Stimulated activated memory B cell treated with anti-CD40 and anti-IgM and Interleukin-4, amounts not matched to agents 10 μg/mL and 1 μg/mL and 100 μg/mL, for 72 hours (primary cell): Measurements from ENCODE around the gene WNT3A.
A peak's percentile ranks its signal among the peaks of the same experiment; 100 is the strongest.

Source experiments
- ATAC-seq: fragments of 150-1000 bp; cut with Tn5 transposase; 2 replicates; pipeline ENCODE4 v1.10.0; 2021
- H3K27ac Mint-ChIP-seq: one replicate; pipeline ENCODE4 v1.8.0; 2022; ENCODE audit warnings: mild to moderate bottlenecking, mixed read lengths
- H3K27me3 Mint-ChIP-seq: one replicate; pipeline ENCODE4 v1.8.0; 2022; ENCODE audit warnings: mixed read lengths
- H3K36me3 Mint-ChIP-seq: one replicate; pipeline ENCODE4 v1.8.0; 2022; ENCODE audit warnings: mixed read lengths
- H3K4me1 Mint-ChIP-seq: one replicate; pipeline ENCODE4 v1.8.0; 2022; ENCODE audit warnings: mixed read lengths
- H3K4me3 Mint-ChIP-seq: one replicate; pipeline ENCODE4 v1.8.0; 2022; ENCODE audit warnings: mild to moderate bottlenecking, moderate library complexity, mixed read lengths
- H3K9me3 Mint-ChIP-seq: one replicate; pipeline ENCODE4 v1.8.0; 2022; ENCODE audit warnings: mixed read lengths

WNT3A gene

DNA sequence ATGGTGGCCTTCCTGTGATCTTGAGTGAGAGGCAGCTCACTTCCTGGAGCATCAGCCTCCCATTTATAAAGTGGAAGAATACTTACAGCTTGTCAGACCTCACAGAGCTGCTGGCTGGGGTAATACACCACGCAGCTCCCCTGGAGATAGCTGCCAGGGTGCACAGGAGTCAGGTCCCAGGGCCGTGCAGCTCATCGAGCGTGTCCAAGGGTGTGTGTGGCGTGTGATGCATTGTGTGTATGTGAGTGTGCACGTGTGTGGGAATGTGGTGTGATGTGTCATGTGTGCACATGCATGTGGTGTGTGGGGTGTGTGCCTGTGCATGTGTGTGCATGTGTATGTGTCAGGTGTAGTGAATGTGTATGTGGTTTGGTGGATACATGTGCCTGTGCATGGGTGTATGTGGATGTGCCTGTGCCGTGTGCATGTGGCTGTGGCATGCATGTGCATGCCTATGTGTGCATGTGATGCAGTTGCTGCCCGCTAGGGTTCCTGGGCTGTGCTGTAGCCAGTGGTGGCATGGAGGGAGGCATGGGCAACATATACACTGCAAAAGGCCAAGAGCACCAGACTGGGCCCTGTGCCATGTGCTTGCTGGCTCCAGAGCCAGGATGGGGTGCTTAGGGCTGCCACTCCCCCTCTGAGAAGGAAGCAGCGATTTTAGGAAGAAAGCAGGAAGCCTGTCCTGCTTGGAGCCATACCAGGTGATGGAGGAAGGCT is 24.6 kb downstream of the WNT3A start:
- no peak overlapping the region for H3K4me3 Mint-ChIP-seq
- ATAC-seq: no peak
- peaks cover 60% of the 10 kb centered on the region for H3K27me3 Mint-ChIP-seq

DNA sequence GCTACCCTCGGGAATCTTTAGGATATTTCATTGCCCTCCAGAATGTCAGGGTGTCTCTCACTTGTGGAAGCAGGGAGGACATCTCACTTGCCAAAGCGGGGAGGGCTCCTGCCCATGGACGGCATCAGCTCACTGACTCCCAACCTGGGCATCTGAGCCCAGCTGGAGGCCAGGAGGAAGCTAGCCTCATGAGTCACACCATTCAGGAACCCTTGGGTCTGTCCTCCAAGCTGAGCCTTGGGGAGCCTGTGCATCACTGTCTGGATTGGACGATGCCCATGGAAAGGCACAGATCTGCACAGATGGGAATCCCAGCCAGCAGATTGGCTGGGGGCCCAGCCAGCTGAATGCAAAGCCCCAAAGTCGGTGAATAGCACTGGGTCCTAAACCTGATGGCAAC is 25.2 kb downstream of the WNT3A start:
- no peak overlapping the region for H3K27ac Mint-ChIP-seq
- H3K9me3 Mint-ChIP-seq: peaks cover 3% of the 10 kb centered on the region
- H3K4me1 Mint-ChIP-seq: no peaks in the 10 kb centered on the region
- no peak overlapping the region for H3K4me3 Mint-ChIP-seq
- H3K27me3 Mint-ChIP-seq: peaks cover 66% of the 10 kb centered on the region
- H3K36me3 Mint-ChIP-seq: peaks cover 6% of the 10 kb centered on the region
- ATAC-seq: no peak

More for the DNA sequence above, 24.6 kb downstream of the WNT3A start:
- H3K27ac Mint-ChIP-seq: no peak overlapping the region
- H3K36me3 Mint-ChIP-seq: peaks cover 6% of the 10 kb centered on the region
- no peaks in the 10 kb centered on the region for H3K4me1 Mint-ChIP-seq
- peaks cover 3% of the 10 kb centered on the region for H3K9me3 Mint-ChIP-seq

DNA sequence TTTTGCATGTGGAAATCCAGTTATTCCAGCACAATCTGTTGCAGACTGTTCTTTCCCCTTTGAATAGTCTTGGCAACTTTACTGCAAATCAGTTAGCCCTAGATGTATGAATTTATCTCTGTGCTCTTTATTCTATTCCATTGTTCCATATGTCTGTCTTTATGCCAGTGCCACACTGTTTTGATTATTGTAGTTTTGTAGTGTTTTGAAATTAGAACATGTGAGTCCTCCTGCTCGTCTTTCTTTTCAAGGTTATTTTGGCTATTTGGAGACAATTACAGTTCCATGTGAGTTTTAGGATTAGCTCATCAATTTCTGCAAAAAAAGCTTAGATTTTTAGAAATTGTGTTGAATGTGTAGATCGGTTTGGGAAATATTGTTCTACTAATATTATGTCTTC is 26.6 kb downstream of the WNT3A start:
- no peak overlapping the region for H3K27ac Mint-ChIP-seq
- no peaks in the 10 kb centered on the region for H3K4me1 Mint-ChIP-seq
- peaks cover 3% of the 10 kb centered on the region for H3K9me3 Mint-ChIP-seq
- peaks cover 75% of the 10 kb centered on the region for H3K27me3 Mint-ChIP-seq
- H3K4me3 Mint-ChIP-seq: no peak overlapping the region
- peaks cover 6% of the 10 kb centered on the region for H3K36me3 Mint-ChIP-seq
- no peak for ATAC-seq

DNA sequence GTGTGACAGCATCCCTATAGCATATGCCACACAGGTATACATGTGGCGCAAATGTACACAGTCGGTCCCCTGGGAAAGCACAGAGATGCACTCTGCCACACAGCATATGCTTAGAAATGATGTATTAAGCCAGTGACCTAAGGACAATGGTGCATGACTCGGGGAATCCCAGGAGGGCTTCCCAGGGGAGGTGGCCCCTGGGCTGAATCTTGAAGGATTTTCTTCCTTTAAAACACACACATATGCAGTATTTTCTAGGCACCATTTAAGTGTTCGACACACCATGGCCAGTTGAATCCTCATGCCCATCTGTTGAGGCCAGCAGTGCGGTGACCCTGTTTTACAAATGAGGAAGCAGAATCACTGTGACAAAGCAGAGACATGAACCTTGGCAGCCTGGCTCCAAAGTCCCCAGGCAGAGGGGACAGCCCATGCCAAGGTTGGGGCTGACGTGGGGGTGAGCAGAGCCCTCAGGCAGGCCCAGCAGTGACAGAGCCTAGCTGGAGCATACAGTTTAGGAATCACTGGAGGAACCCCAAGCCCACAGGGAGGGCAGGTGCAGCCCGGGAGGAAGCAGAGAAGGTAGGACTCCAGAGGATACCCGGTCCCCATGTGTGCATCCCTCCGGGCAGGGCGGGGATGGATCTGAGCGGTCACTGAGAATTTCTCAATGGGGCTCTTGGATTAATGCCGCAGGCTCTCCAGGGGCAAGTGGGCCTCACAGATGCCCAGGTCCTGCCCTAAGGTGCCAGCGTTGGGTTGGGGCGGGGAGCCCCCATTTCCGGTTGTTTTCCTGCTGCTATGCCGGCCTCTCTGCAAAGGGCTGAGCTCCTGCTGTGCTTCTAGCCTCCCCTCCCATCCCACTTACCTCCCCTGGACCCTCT is 28.4 kb downstream of the WNT3A start:
- no peak for ATAC-seq
- H3K4me1 Mint-ChIP-seq: no peaks in the 10 kb centered on the region
- no peak overlapping the region for H3K27ac Mint-ChIP-seq
- peaks cover 6% of the 10 kb centered on the region for H3K36me3 Mint-ChIP-seq
- no peak overlapping the region for H3K4me3 Mint-ChIP-seq
- peaks cover 3% of the 10 kb centered on the region for H3K9me3 Mint-ChIP-seq
- H3K27me3 Mint-ChIP-seq: peaks cover 89% of the 10 kb centered on the region

DNA sequence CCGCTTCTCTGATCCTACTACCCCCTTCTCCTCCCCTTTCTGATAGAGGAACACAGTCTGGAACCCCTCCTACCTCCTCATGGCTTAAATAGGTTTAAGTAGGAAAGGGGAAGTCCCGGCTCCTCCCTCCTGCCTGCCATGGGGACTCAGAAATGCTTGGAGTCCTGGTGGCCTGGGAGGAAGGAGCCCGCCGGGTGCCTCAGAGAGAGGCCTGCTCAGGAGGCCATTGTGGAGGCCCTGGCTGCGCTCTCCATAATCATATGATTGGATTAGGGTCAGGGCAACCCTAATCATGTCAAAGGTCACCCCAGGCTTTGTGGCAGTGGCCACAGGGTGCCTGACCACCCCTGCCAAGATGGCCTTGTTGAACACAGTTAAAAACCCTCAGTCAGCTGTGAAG is 29.0 kb downstream of the WNT3A start:
- ATAC-seq: no peak
- H3K4me1 Mint-ChIP-seq: no peaks in the 10 kb centered on the region
- H3K9me3 Mint-ChIP-seq: peaks cover 3% of the 10 kb centered on the region
- peaks cover 89% of the 10 kb centered on the region for H3K27me3 Mint-ChIP-seq
- no peak overlapping the region for H3K27ac Mint-ChIP-seq
- H3K36me3 Mint-ChIP-seq: peaks cover 6% of the 10 kb centered on the region
- H3K4me3 Mint-ChIP-seq: no peak overlapping the region

DNA sequence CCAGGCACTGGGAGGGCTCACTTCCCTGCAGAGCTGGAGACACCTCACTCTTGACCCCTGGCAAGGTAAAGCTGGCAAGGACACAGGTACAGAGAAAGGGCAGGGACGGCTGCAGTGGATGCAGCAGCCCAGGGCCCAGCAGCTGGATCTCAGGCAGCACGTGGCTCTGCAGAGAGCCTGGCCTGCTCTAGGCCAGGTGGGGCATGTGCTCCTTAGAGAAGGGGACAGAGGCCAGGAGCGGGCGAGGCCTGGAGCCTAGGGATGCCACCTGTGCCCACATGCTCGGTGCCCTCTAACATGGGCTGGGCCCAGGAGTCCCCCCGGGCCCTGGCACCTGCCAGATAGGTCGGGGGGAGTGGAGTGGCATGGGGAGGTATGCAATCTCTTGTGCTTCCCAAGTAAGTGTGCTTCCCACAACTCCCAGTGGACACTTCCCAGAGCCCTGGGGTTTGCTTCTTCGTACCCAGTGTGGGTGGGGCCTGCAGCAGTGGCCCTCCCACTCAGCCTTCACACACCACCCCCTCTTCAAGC is 30.0 kb downstream of the WNT3A start:
- Mint-ChIP-seq H3K4me3 (no peak overlapping the region), H3K27me3 (peaks cover 80% of the 10 kb centered on the region), H3K27ac (no peak overlapping the region), H3K36me3 (peaks cover 6% of the 10 kb centered on the region), H3K4me1 (no peaks in the 10 kb centered on the region), H3K9me3 (peaks cover 3% of the 10 kb centered on the region)
- ATAC-seq: no peak

DNA sequence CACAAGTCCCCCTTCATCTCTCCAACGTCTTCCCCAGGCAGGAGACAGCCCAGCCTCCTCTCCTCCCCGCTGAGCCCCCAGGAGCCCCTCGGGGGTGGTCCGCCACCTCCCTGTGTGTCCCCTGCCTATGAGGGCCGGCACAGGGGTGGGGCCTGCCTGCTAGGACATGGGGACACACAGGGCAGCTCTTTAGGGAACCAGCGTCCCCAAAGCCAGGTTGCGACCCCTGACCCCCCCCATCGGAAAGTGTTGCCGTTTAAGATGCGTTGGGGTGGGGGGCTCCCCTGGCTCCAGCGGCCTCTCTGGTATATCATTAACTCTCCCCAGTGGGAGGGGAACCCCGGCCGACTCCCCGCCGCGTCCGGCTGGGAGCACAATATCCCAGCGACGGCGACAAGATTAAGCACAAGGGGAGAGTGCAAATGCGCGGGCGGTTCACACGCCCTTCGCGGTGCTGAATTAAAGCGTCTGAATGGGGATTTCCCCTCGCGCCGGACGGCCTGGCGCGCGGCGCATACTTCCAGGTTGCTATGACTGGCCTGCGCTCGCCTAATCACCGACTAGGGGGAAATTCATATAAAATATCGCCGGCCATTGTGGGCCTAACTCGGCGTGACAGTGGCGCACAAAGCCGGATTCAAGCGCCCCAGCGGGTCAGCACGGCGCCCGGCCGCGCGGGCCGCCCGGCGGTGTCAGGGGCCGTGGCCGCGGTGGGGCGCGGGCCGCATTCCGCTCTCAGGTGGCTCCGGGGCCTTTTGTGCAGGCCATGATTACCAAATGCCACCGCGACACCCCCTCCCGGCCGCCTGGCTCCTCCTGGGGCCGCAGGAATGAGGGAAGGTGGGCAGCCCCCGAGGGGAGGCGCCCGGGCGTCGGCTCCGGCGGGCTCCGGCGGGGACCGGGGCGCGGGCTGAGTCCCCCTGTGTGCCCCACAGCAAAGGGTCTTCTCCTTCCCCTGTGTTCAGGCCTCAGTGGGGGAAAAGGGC is 30.9 kb downstream of the WNT3A start:
- Mint-ChIP-seq H3K4me1 (no peaks in the 10 kb centered on the region), H3K36me3 (peaks cover 6% of the 10 kb centered on the region), H3K27ac (no peak overlapping the region), H3K27me3 (peaks cover 71% of the 10 kb centered on the region), H3K9me3 (peaks cover 3% of the 10 kb centered on the region), H3K4me3 (peak overlapping the region; percentile 25)
- ATAC-seq: peak; percentile 87

DNA sequence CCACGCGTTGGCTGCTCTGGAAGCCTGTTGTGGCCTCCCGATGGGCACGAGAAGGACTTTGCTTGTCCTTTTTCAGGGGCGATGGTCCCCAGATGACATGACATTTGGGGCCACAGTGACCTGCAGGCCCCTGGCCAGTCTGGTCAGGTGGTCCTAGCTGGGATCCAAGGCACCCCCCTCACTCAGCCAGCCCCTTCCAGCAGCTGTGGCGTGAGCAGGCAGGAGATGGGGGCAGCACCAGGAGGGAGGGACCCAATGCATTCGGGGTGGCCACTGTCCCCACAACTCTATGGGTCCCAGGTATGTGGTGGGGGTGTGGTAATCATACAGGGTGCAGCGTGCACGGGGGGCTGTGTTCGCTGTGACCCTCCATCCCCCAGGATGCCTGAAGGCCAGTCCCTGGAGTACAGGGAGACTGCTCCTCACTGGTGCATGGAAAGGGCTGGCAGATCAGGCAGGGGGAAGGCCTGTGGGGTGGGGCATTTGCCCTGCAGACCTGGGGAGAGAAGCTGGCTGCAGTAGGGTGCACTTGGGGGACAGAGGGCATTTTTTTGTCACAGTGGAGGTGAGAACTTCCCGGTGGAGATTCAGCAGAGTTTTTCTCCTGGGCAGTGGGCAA is 31.7 kb downstream of the WNT3A start:
- peaks cover 2% of the 10 kb centered on the region for H3K36me3 Mint-ChIP-seq
- no peaks in the 10 kb centered on the region for H3K4me1 Mint-ChIP-seq
- ATAC-seq: no peak
- H3K4me3 Mint-ChIP-seq: no peak overlapping the region
- H3K9me3 Mint-ChIP-seq: peaks cover under 1% of the 10 kb centered on the region
- no peak overlapping the region for H3K27ac Mint-ChIP-seq
- peaks cover 63% of the 10 kb centered on the region for H3K27me3 Mint-ChIP-seq

DNA sequence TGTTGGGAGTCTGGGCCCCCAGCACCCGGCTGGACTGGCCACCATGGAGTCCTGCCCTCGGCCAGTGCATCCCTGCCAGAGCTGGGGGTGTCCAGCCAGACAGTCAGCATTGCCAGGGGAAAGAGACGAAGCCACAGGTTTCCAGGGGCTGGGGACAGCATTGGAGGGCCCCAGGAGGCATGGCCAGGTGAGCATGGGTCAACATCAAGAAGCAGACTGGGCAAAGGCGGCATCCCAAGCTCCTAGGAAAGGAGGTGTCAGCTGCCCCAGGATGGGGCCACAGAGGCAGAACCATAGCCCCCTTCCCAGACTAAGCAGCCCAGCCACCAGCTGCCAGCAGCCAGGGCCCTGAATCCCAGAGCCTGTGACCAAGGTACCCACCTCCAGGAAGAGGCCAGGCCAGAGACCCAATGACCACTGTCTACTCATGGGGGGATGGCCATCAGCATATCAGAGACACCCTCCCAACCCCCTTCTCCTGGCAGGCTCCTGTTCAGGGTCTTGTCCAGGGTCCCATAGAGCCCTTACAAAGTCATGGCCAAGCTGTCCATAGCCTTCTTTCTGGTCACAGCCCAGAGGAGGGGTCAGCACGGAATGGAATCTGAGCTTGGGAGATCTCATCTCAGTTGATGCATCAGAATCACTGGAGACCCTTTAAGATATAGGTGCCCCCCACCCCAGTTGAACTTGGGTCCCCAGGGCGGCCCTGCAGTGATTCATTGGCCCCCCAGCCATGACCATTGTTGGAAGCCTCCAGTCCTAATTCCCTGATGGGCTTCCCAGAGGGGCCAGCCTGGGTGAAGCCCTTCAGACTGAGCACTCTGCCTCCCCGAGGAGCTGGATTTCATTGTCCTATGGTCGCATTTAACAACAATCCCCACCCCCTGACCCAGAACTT is 32.5 kb downstream of the WNT3A start:
- ATAC-seq: no peak
- H3K27me3 Mint-ChIP-seq: peaks cover 55% of the 10 kb centered on the region
- no peak overlapping the region for H3K4me3 Mint-ChIP-seq
- no peaks in the 10 kb centered on the region for H3K4me1 Mint-ChIP-seq
- H3K27ac Mint-ChIP-seq: no peak overlapping the region
- H3K36me3 Mint-ChIP-seq: no peaks in the 10 kb centered on the region
- H3K9me3 Mint-ChIP-seq: no peaks in the 10 kb centered on the region

DNA sequence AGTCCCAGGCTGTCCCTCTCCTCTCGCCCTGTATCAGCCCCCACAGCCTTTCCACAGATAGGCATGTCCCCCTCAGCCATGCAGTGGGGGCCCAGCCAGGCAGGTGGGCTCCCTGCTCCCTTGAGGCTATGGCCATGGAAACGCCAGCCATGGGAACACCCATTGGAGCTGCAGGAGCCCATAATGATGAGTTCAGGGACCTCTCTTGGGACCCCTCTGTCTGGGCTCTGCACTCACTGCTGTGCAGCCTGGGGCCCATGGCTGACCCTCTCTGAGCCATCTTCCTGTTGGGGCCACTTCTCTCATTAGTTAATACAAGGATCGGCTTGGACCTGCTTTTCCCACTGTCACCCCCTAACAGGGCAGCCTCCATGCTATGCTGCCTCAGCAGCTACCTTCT is 33.2 kb downstream of the WNT3A start:
- no peak overlapping the region for H3K27ac Mint-ChIP-seq
- H3K4me3 Mint-ChIP-seq: no peak overlapping the region
- H3K9me3 Mint-ChIP-seq: no peaks in the 10 kb centered on the region
- no peaks in the 10 kb centered on the region for H3K4me1 Mint-ChIP-seq
- no peak for ATAC-seq
- peaks cover 48% of the 10 kb centered on the region for H3K27me3 Mint-ChIP-seq
- H3K36me3 Mint-ChIP-seq: no peaks in the 10 kb centered on the region

DNA sequence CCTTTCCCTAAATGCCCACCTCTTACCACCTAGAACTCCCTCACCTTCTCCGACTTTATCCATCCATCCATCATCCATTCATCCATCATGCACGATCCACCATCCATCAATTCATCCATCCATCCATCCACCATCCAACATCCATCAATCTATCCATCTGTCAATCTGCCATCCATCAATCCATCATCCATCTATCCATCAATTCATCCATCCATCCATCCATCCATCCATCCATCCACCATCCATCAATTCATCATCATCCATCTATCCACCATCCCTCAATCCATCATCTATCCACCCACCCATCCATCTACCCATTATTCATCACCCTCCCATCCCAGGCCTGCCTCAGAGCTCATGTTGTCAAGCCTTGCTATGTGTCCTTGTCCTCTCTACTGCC is 34.5 kb downstream of the WNT3A start:
- Mint-ChIP-seq H3K27ac (no peak overlapping the region), H3K27me3 (peaks cover 35% of the 10 kb centered on the region), H3K4me1 (no peaks in the 10 kb centered on the region), H3K36me3 (no peaks in the 10 kb centered on the region), H3K9me3 (peaks cover 3% of the 10 kb centered on the region), H3K4me3 (no peak overlapping the region)
- ATAC-seq: no peak

DNA sequence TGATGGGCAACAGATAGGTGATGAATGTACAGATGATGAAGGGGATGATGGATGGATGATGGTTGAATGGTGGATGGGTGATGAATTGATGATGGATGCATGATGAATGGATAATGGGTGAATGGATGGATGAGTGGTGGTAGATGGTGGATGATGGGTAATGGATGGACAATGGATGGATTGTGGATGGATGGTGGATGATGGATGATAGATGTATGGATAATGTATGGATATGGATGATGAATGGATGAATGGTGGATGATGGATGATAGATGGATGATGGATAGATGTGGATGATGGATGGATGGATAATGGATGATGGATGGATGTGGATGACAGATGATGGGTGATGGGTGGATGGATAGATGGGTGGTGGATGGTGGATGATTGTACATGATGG is 35.7 kb downstream of the WNT3A start:
- peaks cover 23% of the 10 kb centered on the region for H3K27me3 Mint-ChIP-seq
- H3K4me3 Mint-ChIP-seq: no peak overlapping the region
- H3K36me3 Mint-ChIP-seq: no peaks in the 10 kb centered on the region
- peaks cover 6% of the 10 kb centered on the region for H3K9me3 Mint-ChIP-seq
- ATAC-seq: no peak
- H3K27ac Mint-ChIP-seq: no peak overlapping the region
- H3K4me1 Mint-ChIP-seq: no peaks in the 10 kb centered on the region

DNA sequence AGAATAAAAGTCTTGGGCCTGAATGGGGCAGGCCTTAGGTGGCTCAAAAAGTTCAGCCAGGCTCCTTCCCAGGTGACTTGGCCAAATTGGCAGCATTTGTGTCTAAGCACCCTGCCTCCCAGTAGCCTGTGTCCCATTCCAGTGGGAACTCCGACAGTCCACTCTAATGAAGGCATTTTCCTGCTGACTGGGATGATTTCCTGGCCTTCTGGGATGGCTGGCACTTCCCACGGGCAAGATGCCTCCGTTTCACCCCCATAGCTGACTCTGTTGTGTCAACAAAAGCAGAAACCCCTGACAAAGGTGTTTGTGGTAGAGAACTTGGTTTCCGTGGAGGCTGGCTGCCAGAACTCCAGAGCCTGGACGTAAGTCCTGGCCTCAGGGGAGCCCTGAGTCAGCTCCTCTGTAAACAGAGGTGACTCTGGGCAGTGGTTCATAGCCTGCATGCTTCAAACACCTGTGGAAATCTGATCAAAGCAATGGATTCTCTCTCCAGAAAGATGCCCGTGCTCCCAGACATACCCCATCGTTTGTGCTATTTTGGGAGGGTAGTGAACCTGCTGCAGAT is 36.6 kb downstream of the WNT3A start:
- no peak for ATAC-seq

More for the DNA sequence above, 36.6 kb downstream of the WNT3A start:
- Mint-ChIP-seq H3K27me3 (peaks cover 18% of the 10 kb centered on the region), H3K9me3 (peaks cover 6% of the 10 kb centered on the region), H3K27ac (no peak overlapping the region), H3K4me3 (no peak overlapping the region), H3K4me1 (no peaks in the 10 kb centered on the region), H3K36me3 (no peaks in the 10 kb centered on the region)
